ENCODE measurements around the gene CLCF1.

Gene CLCF1

DNA sequence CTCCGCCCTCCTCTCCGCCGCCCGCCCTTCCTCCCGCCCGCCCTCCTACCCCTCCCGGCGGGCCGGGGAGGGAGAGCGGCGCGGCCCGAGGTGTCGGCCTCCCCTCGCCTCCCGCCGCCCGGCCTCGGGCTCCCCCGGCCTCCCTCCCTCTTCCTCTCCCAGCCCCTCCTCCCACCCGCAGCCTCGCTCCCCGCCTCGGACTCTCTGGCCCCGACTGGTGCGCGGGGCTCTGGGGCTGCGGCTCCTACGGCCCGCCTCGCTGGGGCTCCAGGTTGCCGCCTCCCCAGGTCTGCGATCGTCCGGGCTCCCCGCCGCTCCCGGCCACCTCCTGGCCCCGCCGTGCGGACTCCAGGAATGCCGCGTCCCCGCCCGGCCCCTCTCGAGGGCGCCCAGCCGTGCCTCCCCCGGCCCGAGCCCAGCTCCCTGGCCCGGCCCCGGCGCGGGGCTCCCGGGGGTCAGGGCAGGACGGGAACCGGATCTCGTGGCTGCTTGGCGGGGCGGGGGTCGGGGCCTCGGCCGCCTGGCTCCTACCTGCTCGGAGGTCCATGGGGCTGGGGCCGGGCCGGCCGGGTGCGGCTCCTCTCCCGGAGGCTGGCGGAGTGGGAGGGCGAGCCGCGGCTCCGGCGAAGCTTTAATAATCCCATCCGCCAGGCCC is at the start of gene CLCF1:
CLCF1 (minus strand) TSS at position 606 of the 655 bp plus-strand sequence; CDS start at position 547, 59 bp downstream.
- no peak for DNase-seq

DNA sequence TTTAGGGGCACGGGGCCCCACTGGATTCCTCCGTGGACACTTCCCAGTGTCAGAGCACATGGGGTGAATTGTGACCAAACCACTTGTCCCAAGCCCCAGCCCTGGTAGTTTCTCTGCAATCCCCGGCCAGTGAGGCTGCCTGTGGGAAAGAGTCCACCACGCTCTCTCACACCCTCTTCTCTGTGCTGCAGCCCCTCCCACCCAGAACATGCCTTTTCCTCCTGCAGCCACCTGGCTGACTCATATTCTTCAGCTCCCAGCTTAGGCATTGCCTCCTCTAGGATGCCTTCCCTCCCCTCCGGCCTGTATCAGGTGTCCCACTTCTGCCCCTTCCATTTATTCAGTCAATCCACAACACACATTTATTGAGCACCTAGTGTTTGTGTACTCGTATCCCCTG is 49.5 kb upstream of the CLCF1 start:
- DNase-seq: no peak

DNA sequence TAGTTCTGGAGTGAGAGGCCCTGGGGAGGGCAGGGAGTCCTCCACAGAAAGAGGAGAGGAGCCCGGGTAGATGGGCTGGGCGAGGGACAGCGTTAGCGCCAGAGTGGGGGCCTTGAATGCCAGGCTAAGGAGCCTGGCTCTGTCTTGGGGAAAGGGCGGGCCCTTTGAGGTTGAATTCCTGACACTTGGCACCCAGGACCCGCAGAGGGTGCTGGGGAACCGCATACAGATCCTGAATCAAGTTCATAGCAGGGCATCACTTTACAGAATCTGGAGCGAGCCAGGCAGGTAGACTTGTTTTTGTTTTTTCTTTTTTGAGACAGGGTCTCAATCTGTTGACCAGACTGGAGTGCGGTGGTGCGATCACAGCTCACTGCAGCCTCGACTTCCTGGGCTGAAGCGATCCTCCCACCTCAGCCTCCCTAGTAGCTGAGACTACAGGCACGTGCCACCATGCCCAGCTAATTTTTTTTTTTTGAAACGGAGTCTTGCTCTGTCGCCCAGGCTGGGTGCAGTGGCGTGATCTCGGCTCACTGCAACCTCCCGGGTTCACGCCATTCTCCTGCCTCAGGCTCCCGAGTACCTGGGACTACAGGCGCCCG is 48.1 kb upstream of the CLCF1 start:
- no peak for DNase-seq

DNA sequence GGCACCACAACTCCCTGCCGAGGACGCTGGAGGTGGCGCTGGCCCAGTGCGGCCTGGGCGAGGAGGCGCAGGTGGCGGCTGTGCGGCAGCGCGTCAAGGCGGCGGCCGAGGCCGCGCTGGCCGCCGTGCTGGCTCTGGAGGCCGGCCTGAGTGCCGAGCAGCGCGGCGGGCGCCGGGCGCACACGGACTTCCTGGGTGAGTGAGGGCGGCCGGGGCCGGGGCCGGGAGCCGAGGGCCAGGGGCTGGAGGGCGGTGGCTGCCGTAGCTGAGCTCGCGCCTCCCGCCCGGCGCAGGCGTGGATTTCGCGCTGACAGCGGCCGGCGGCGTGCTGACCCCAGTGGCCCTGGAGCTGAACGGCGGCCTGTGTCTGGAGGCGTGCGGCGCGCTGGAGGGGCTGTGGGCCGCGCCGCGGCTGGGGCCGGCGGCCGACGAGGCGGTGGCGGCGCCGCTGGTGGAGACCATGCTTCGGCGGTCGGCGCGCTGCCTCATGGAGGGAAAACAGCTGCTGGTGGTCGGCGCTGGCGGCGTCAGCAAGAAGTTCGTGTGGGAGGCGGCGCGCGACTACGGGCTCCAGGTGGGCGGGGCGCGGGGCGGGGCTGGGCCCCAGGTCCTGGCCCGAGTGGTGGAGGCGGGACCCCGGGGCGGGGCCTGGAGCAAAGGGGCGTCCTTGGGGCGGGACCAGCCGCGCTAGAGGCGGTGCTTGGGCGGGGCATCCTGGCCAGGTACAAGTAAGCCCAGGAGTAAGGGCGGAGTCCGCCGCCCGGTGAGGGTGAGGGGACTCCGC is 47.4 kb upstream of the CLCF1 start:
- DNase-seq: peak; percentile 90

DNA sequence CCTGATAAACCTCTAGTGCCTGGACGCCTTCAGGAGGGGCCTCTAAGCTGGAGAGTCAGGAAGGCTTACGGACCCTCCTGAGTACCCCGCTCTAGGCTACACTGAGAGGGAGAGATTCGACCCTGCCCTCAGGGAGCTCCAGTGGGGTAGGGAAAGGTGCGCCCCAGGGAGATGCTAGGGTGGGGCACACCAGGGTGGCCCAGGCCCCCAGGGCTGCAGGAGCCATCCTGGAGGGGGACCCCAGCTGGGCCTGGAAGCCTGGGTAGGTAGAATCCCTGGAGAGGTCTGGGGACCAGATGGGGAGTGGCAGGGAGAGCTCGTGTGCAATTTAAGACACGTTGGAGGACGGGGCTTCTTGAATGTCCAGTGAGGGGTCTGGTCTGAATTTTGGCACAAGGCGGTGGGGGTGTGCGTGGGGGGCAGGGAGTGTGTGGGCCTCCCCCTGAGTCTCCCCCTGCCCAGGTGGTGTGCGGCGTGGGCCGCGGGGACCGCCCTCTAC is 46.8 kb upstream of the CLCF1 start:
- no peak for DNase-seq

DNA sequence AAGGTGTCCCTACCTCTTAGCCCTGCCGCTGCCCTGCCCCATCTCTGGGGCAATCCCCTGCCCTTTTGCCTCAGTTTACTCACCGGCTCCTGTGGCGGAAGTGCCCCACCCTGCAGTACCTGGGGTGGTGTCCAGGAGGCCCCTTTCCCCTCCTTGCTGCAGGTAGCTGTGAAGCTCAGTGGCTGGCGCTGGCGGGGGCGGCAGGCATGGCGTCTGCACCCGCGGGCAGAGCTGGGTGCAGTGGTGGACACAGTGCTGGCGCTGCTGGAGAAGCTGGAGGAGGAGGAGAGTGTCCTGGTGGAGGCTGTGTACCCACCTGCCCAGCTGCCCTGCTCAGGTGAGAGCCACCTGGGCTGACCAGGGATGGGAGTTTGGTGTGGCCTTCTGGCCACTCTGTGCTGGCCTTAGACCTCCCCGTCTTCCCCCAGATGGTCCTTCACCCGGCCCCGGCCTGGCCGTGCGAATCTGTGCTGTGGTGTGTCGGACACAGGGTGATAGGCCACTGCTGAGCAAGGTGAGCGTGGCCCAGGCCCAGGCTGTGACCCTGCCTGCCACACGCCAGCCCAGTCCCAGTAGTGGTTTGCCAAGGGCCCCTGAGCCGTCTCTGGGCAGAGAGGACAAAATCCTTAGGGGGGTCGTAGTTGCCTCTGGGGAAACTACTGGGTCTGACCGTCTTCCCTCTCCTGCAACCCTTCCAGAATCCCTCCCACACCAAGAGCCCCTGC is 46.1 kb upstream of the CLCF1 start:
- no peak for DNase-seq

DNA sequence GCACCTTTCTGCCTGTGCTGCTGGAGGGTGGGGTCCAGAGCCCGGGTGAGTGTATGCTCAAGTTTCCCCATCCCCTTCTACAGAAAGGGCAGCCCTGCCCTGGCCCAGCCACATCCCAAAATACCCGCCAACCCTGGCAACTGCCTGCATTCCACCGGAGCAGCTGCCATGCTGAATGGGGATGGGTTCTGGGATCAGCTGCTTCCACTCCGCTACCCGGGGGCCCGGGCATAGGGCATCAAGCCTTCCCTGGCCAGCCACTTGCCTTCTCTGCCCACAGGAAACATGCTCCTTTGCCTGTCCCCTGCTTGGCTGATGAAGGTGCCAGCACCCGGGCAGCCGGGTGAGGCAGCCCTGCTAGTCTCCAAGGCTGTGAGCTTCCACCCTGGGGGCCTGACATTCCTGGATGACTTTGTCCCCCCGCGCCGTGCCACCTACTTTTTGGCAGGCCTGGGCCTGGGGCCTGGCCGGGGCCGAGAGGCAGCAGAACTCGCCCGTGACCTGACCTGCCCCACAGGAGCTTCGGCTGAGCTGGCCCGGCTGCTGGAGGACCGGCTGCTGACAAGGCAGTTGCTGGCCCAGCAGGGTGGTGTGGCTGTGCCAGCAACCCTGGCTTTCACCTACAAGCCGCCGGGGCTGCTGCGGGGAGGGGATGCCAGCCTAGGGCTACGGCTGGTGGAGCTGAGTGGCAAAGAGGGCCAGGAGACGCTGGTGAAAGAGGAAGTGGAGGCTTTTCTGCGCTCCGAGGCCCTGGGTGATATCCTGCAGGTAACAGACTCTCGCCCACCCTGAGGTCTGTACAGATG is 45.3 kb upstream of the CLCF1 start:
- DNase-seq: no peak

DNA sequence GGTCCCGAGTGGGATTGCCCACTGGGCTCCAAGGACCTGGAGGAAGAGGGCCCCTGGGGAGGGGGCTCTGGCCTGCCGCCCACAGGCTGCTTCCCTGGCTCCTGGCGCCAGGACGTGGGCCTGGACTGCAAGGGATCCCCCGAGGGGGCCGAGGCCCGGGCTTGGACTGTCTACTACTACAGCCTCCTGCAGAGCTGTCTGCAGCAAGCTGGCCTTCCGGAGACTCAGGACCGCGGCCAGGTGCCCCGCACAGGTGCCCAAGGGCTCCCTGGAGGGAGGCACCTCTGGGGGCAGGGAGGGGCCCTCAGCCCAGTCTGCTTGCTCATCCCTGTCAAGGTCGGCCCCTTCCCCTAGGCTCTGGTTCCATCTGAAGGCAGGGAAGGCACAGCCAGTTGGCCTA is 44.0 kb upstream of the CLCF1 start:
- no peak for DNase-seq

DNA sequence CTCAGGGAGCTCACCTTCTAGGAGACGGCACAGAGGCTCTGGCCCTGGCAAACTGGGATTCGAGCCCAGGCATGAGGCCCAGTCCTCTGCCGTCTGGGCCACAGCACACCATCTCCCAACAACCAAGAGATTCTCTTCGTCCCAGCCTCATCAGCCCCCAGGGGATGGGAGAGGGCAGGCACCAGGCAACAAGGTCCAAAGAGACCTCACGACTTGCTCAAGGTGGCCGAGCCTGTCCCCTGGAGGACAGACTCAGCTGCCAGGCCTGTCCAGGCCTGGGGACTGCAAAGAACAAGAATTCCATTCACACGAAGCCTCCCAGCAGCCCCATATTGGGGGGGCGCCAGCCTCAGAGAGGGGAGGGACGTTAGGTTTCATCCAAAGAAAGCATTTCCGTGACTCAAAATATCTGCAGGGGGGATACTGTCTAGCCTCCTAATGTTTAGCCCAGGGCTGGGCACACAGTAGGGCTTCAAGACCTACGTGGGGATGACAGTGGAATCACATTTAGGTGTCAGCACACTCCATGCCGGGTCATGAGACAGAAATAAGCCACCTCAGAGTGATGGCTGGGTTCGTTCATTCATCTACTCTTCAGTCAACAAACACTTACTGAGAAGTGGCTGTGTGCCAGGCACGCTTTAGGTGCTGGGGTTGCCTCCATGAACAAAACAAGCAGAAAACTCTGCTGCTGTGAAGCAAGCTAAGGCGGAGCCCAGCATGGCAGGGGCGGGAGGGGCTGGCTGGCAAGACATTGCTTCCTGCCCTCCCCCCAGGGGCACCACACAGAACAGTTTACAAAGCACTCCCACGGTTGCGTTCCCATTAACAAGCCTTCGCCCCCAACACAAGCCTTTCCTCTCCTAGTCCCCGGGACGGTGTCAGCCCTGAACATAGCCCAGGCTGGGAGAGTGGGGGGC is 43.3 kb upstream of the CLCF1 start:
- DNase-seq: peak; percentile 45

DNA sequence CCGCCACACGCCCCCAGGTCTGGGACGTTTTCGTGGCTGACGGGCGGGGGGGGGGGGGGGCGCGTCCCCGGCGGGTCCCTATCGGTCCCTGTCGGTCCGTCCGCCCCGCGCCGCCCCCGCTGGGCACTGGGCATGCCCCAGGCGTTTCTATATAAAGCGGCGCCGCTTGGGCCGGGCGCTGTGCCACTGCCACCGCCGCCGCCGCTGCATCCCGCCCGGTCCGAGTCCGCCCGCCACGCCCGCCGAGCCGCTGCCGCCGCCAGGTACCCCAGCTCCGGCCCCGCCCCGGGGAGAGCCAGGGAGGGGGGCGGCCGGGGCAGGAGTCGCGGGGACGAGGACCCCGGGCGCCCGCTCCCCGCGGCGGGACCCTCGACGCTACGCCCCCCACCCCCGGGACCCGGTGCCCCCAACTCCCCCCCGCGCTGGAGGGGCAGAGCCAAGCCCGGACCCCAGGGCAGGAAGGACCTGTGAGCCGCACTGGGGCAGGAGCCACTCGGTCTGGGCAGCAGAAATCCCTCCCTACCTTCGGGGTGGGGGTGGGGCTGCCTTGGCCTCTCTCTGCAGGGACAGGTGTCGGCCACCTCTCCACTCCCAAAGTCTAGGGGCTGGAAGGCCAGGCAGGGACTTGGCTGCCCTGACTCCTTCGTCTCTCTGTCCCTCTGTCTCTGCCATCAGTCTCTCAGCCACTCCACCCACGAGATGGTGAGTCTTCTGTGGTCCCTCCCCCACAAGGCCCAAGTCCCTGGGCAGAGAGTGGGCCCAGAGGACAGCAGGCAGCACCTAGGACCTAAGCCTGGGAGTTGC is 42.3 kb upstream of the CLCF1 start, which contains the start of gene CARNS1:
CARNS1 (plus strand) TSS at position 178 of the 804 bp plus-strand sequence; CDS start at position 700, 522 bp downstream.
- DNase-seq: peak; percentile 17

DNA sequence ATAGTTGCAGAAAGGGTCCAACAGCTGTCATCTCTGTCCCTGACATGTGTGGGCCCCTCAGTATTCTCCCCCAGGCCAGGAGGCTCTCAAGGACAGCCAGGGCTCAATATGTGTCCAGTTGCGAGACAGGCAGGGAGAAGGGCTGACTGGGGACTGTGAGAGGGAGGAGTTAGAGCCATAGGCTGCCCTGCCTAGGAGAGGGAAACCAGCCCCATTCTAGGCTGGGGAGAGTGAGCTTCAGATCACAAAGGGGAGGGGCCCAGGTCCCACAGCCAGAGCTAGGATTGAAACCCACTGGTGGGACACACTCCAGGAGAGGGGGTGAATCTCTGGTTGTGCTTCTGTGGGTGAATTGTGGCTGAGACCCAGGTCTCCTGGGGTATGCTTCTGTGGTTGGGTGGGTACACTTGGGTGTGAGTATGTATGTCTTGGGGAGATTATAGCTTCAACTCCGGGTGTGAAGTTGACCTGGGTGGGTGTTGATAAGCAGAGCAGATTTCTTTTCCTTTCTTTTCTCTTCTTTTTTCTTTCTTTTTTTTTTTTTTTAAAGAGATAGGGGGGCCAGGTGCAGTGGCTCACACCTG is 40.0 kb upstream of the CLCF1 start:
- no peak for DNase-seq

DNA sequence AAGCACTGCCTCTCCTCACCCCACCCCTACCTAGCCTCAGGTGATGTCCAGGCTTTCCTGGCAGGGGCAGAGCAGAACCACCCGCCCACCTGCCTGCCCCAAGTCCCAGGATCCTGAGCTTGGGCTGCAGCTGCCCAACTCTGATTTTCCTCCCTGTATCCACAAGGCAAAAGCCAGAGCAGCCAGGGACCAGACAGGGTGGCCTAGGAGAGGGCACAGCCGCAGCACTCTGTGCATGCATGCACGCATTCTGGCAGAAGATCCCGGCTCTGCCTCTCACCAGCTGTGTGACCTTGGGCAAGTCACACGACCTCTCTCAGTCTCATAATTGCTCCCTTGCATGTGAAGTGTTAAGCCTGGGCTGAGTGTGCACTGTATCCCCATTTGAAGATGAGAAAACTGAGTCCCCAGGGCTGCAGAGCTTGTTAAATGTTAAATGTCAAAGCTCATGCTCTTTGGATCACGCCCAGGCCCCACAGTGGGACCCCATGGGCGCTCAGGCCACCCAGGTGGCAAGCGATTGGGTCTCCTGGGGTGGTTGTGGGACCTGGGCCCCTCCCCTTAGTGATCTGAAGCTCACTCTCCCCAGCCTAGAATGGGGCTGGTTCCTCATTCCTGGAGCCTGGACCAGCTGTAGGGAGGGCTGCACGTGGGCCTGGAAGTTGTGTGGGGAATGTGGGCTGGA is 39.2 kb upstream of the CLCF1 start:
- no peak for DNase-seq

DNA sequence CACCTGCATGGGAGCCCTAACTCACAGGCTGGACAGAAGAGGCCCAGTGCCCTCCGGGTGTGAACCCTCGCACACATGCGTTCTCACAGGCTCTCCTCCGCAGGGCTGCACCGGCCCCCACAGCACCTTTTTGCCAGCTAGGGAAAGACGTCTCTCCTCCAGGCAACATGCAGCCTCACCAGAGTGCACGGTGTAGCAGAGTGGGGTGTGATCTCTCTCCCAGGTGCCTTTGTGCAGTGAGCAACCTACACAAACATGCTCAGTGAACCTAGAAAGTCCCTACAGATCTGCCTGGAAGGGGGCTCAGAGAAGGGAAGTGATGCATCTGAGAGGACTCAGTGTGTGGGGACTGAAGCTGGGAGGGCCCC is 38.4 kb upstream of the CLCF1 start:
- DNase-seq: no peak

DNA sequence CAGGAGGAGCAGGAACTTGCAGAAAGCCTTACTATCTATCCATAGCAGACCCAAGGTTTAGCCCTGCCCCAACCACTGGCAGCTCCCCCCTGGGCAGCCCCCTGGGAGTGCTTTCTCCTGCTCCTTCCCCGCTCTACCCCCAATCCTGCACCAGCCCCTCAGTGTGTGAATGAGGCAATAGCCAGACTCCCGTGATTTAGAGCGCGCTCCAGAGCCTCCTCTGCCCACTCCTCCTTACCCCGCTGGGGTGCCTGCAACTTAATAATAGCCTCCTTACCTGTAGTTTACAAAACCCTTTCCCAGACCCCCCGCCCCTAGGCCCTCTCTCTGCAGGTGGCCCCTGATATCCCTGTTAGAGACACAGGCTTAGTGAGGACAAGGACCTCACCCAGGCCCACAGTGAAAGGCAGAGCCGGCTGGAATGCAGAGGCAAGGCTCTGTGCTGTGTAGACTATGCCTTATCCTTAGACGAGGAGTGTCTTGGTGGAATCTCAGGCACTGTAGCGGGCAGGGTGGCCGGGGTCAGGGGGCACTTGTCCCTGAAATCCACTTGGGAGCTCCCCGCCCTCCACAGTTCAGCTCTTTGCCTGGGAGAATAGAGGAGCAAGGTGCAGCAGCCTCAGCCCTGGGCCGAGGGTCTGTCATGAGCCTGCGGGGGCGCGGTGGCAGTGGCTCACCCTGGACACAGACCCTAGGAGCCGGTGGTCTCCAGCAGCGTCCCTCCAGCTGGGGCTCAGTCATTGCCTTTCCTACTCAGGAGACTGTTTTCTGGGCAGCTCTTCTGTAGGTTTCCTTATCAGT is 37.8 kb upstream of the CLCF1 start:
- no peak for DNase-seq

DNA sequence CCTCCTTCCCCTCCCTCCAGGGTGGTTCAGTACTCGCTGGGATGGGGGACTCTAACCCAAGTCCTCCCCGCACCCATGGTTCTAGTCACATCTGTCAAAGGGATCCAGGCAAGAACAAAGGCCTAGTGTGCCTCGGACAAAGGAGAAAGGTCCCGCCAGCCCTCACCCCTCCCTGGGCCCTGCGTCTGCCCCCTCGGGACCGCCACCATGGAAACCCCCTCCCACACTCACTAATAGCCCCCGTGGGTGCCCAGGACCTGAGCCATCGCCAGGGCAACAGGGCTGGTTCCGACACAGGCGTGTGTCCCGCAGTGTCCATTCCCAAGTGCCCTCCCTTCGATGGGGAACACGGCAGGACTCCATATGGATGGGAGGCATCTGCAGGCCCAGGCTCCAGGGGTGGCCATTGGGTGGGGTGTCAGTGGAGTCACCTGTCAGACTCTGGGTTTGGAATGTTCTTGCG is 37.0 kb upstream of the CLCF1 start:
- DNase-seq: no peak

DNA sequence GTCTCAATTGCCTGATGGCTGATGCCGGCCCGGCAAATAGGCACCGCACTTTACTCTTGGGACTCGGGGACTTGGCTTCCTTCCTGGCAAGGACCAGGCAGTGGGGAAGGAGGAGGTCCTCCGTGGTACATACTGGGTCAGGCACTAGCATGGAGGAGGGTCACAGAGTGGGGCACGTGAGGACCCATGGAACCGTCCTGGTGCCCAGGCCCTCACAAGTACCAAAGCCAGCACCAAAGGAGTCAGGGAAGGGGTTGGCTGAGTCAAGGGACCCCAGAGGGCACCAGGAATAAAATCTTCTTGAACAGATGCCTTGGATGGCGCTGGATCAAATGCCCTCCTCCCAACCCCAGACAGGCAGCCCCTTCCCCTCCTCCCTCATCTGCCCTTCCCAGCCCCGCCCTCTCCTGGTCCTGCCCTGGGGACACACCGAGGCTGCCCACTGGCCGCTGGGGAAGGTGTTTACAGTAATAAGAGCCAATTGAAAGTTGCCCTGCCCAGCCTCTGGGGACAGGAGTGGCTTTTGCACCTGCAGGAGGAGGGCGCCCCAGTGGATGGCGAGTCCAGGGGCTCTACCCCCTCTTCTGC is 36.5 kb upstream of the CLCF1 start:
- DNase-seq: peak; percentile 15

DNA sequence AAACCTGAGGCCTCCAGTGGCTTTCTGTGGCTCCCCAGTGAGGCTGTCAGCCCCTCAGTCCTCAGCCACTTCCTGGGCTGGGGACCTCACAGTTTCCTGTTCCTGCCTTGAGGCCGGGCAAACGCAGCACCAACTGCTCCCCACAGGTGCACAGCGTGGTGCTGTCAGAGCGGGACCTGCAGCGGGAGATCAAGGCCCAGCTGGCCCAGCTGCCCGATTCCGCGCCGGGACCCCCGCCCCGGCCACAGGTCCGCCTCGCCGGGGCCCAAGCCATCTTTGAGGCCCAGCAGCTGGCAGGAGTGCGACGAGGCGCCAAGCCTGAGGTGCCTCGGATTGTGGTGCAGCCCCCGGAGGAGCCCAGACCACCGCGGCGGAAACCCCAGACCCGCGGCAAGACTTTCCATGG is 35.9 kb upstream of the CLCF1 start:
- no peak for DNase-seq
